ENCODE results near the gene CES4A. TPM values are rescaled to one million over a fixed set of nuclear protein-coding genes. Genes with fewer than 3 reads are reported as not detected.
A peak's percentile ranks its signal among the peaks of the same experiment; 100 is the strongest.

Gene CES4A
- total RNA-seq, 1 experiment from 2014 or later = 0.15 TPM

- Histone ChIP-seq H3K36me3 (ENCODE audit: insufficient read depth, low read length, poor library complexity, severe bottlenecking) (no peaks in the 10 kb centered on the region), H3K27me3 (replicated peaks; ENCODE audit: insufficient read depth, low read depth, low read length, poor library complexity) (no peaks in the 10 kb centered on the region), H3K4me3 (ENCODE audit: low read depth, low read length, poor library complexity, severe bottlenecking) (no peak overlapping the region), H3K4me1 (ENCODE audit: insufficient read depth, low read length, poor library complexity, severe bottlenecking) (peaks cover 9% of the 10 kb centered on the region), H3K9me3 (ENCODE audit: low read depth, low read length, poor library complexity, severe bottlenecking) (no peaks in the 10 kb centered on the region), H3K27ac (ENCODE audit: low read depth, low read length, poor library complexity, severe bottlenecking) (no peak overlapping the region)
- TF ChIP-seq CTCF (conservative IDR thresholded peaks at IDR 0.05; ENCODE audit: low read depth, low read length) (no peak), EZH2 (IDR thresholded peaks at IDR 0.05; ENCODE audit: borderline replicate concordance, low read depth, low read length, poor library complexity, severe bottlenecking) (no peak)
- intact Hi-C loops (cut with micrococcal nuclease; ENCODE audit: unreplicated experiment) = loop anchor here (5.0 kb wide), 1 partner anchor 127 kb away; no protein-coding TSS in a partner anchor
- BruUV-seq (replicated peaks) = TSS peak; percentile 90
- DNase-seq (ENCODE audit: low spot score) = no peak
- POLR2A ChIA-PET (ENCODE audit: low non-redundant PET) = interaction anchor here (0.6 kb wide), 1 partner anchor 162 kb away, joined by 4 read pairs; no protein-coding TSS in a partner anchor
- CTCF ChIA-PET = interaction anchor here (0.5 kb wide), 1 partner anchor 18 kb away, joined by 10 read pairs; no protein-coding TSS in a partner anchor
These were observed 13.0 kb upstream of the CES4A start for GRCh38 chr16:66975302-66975893.

- Histone ChIP-seq H3K27ac (ENCODE audit: low read depth, low read length, poor library complexity, severe bottlenecking) (no peak overlapping the region), H3K4me3 (ENCODE audit: low read depth, low read length, poor library complexity, severe bottlenecking) (no peak overlapping the region), H3K27me3 (replicated peaks; ENCODE audit: insufficient read depth, low read depth, low read length, poor library complexity) (no peaks in the 10 kb centered on the region), H3K9me3 (ENCODE audit: low read depth, low read length, poor library complexity, severe bottlenecking) (no peaks in the 10 kb centered on the region), H3K4me1 (ENCODE audit: insufficient read depth, low read length, poor library complexity, severe bottlenecking) (peaks cover 9% of the 10 kb centered on the region), H3K36me3 (ENCODE audit: insufficient read depth, low read length, poor library complexity, severe bottlenecking) (no peaks in the 10 kb centered on the region)
- POLR2A ChIA-PET (ENCODE audit: low non-redundant PET) = no interaction called here
- no peak for TF ChIP-seq EZH2 (IDR thresholded peaks at IDR 0.05; ENCODE audit: borderline replicate concordance, low read depth, low read length, poor library complexity, severe bottlenecking)
- no peak for TF ChIP-seq CTCF (conservative IDR thresholded peaks at IDR 0.05; ENCODE audit: low read depth, low read length)
- BruUV-seq (replicated peaks) = no TSS peak
- CTCF ChIA-PET = interaction anchor here (0.8 to 0.9 kb wide), 2 partner anchors 37 to 178 kb away, joined by 3 to 4 read pairs; no protein-coding TSS in a partner anchor
- DNase-seq (ENCODE audit: low spot score) = no peak
- intact Hi-C loops (cut with micrococcal nuclease; ENCODE audit: unreplicated experiment) = loop anchor here (1.0 to 5.0 kb wide), 4 partner anchors 126 to 209 kb away; no protein-coding TSS in a partner anchor
These were observed 11.6 kb upstream of the CES4A start for GRCh38 chr16:66976746-66977145.

- Histone ChIP-seq H3K27ac (ENCODE audit: low read depth, low read length, poor library complexity, severe bottlenecking) (no peak overlapping the region), H3K27me3 (replicated peaks; ENCODE audit: insufficient read depth, low read depth, low read length, poor library complexity) (no peaks in the 10 kb centered on the region), H3K4me1 (ENCODE audit: insufficient read depth, low read length, poor library complexity, severe bottlenecking) (peaks cover 9% of the 10 kb centered on the region), H3K9me3 (ENCODE audit: low read depth, low read length, poor library complexity, severe bottlenecking) (no peaks in the 10 kb centered on the region), H3K36me3 (ENCODE audit: insufficient read depth, low read length, poor library complexity, severe bottlenecking) (no peaks in the 10 kb centered on the region), H3K4me3 (ENCODE audit: low read depth, low read length, poor library complexity, severe bottlenecking) (no peak overlapping the region)
- BruUV-seq (replicated peaks) = no TSS peak
- TF ChIP-seq EZH2 (IDR thresholded peaks at IDR 0.05; ENCODE audit: borderline replicate concordance, low read depth, low read length, poor library complexity, severe bottlenecking) = no peak
- TF ChIP-seq CTCF (conservative IDR thresholded peaks at IDR 0.05; ENCODE audit: low read depth, low read length) = peak; percentile 93
- ChIA-PET POLR2A (ENCODE audit: low non-redundant PET) (no interaction called here), CTCF (interaction anchor here (2.3 kb wide), 1 partner anchor 178 kb away, joined by 11 read pairs; no protein-coding TSS in a partner anchor)
- intact Hi-C loops (cut with micrococcal nuclease; ENCODE audit: unreplicated experiment) = loop anchor here (1.0 to 5.0 kb wide), 4 partner anchors 125 to 208 kb away; no protein-coding TSS in a partner anchor
- peak; percentile 89 for DNase-seq (ENCODE audit: low spot score)
These were observed 10.9 kb upstream of the CES4A start for GRCh38 chr16:66977341-66978113.
